H1 (cell line): ENCODE data around the gene CCDC185. TPM values are rescaled to one million over a fixed set of nuclear protein-coding genes. Genes with fewer than 3 reads are reported as not detected.

Experiments used
- CTCF ChIA-PET: fragments of 300-600 bp; sonication (Branson Sonifier 250); formaldehyde crosslinking; loops from one replicate; lab custom pipeline; 2021; ENCODE audit not compliant: partially characterized antibody; lab: Charles Lee
- POLR2A ChIA-PET: fragments of 300-600 bp; sonication (Branson Sonifier 250); formaldehyde crosslinking; loops from one replicate; lab custom pipeline; 2021; ENCODE audit warnings: inconsistent platforms; ENCODE audit not compliant: partially characterized antibody; lab: Charles Lee
- DNase-seq, 2 experiments: peaks; one replicate each; pipeline versions ENCODE4 v3.0.0 to v3.0.0-alpha.2; 2010 to 2022; ENCODE audit warnings: low spot score in 2 of 2, low read depth in 1 of 2, mixed read lengths in 1 of 2
- FAIRE-seq: peaks from 2 replicates; lab custom pipeline; 2011; peaks lifted over from hg19 to GRCh38; lab: Jason Lieb, UNC
- H2AFZ ChIP-seq: 2 replicates; pipeline ENCODE4 v1.8.1; 2012; ENCODE audit warnings: low read length, inconsistent platforms
- H2AK5ac ChIP-seq: 2 replicates; pipeline ENCODE4 v1.6.1; 2013; ENCODE audit warnings: low read depth, low read length
- H2BK120ac ChIP-seq: replicated peaks from 2 replicates; pipeline ENCODE3; 2013; ENCODE audit warnings: low read depth, low read length, inconsistent platforms
- H2BK12ac ChIP-seq: 2 replicates; pipeline ENCODE4 v1.6.1; 2013; ENCODE audit warnings: low read depth, low read length
- H2BK15ac ChIP-seq: 2 replicates; pipeline ENCODE4 v1.6.1; 2013; ENCODE audit warnings: low read length
- H2BK20ac ChIP-seq: 2 replicates; pipeline ENCODE4 v1.6.1; 2013; ENCODE audit warnings: low read length
- H2BK5ac ChIP-seq: 2 replicates; pipeline ENCODE4 v1.6.1; 2013; ENCODE audit warnings: low read depth, low read length
- H3K14ac ChIP-seq: 2 replicates; pipeline ENCODE4 v1.6.1; 2013; ENCODE audit warnings: inconsistent platforms; ENCODE audit not compliant: insufficient read length
- H3K18ac ChIP-seq: 2 replicates; pipeline ENCODE4 v1.6.1; 2013; ENCODE audit warnings: low read length; ENCODE audit errors: extremely low read depth
- H3K23ac ChIP-seq: 2 replicates; pipeline ENCODE4 v1.6.1; 2013; ENCODE audit warnings: inconsistent platforms; ENCODE audit not compliant: insufficient read length
- H3K23me2 ChIP-seq: 2 replicates; pipeline ENCODE4 v1.6.1; 2013; ENCODE audit warnings: low read depth, low read length
- H3K27ac ChIP-seq: 2 replicates; pipeline ENCODE4 v1.6.1; 2011; ENCODE audit warnings: low read depth, low read length, inconsistent platforms
- H3K27me3 ChIP-seq, 4 experiments: replicated peaks in 1 of 4; 1 replicate in 1 of 4; 2 replicates in 3 of 4; pipeline versions ENCODE4 v1.6.1 to v1.8.1; 2011 to 2013; ENCODE audit warnings: low read length in 3 of 4, mild to moderate bottlenecking in 3 of 4, inconsistent platforms in 2 of 4, mixed read lengths in 2 of 4, moderate library complexity in 1 of 4; ENCODE audit not compliant: control insufficient read depth in 3 of 4, insufficient read depth in 3 of 4; ENCODE audit errors: extremely low read depth in 1 of 4
- H3K36me3 ChIP-seq, 4 experiments: 2 replicates each; pipeline versions ENCODE4 v1.6.1 to v1.8.1; 2011 to 2013; ENCODE audit warnings: mild to moderate bottlenecking in 4 of 4, low read length in 3 of 4, moderate library complexity in 2 of 4, control low read depth in 1 of 4, inconsistent platforms in 1 of 4; ENCODE audit not compliant: insufficient read depth in 4 of 4, control insufficient read depth in 2 of 4
- H3K4ac ChIP-seq: replicated peaks from 2 replicates; pipeline ENCODE3; 2013; ENCODE audit warnings: low read length, low read depth, mixed read lengths, inconsistent platforms; ENCODE audit not compliant: insufficient read length
- H3K4me1 ChIP-seq, 4 experiments: replicated peaks in 1 of 4; 1 replicate in 1 of 4; 2 replicates in 3 of 4; pipeline versions ENCODE4 v1.6.1 to v1.8.1; 2011 to 2013; ENCODE audit warnings: low read length in 3 of 4, inconsistent platforms in 2 of 4, mixed read lengths in 1 of 4; ENCODE audit not compliant: insufficient read depth in 4 of 4, control insufficient read depth in 3 of 4
- H3K4me2 ChIP-seq, 2 experiments: 2 replicates each; pipeline versions ENCODE4 v1.6.1 to v1.8.1; 2011 to 2013; ENCODE audit warnings: low read depth in 2 of 2, low read length in 2 of 2, control low read depth in 1 of 2, inconsistent platforms in 1 of 2, mild to moderate bottlenecking in 1 of 2; ENCODE audit not compliant: insufficient read depth in 1 of 2
- H3K4me3 ChIP-seq, 4 experiments: fragments of 200-600, 300-600 bp in 1 of 4; sonication (generic), shearing (Covaris generic), sonication (Bioruptor Twin) in 1 of 4; 2 replicates each; pipeline versions ENCODE4 v1.5.1 to v1.8.1; 2011 to 2016; ENCODE audit warnings: low read length in 4 of 4, low read depth in 3 of 4, control low read depth in 2 of 4, inconsistent platforms in 2 of 4, mild to moderate bottlenecking in 2 of 4, mixed read lengths in 1 of 4, moderate library complexity in 1 of 4; ENCODE audit not compliant: insufficient read depth in 2 of 4; ENCODE audit errors: extremely low read depth in 1 of 4
- H3K56ac ChIP-seq: replicated peaks from 2 replicates; pipeline ENCODE3; 2013; ENCODE audit warnings: low read depth, mild to moderate bottlenecking, mixed read lengths, low read length, inconsistent platforms; ENCODE audit not compliant: insufficient read length
- H3K79me1 ChIP-seq: 2 replicates; pipeline ENCODE4 v1.6.1; 2013; ENCODE audit warnings: low read depth, low read length, control low read depth
- H3K79me2 ChIP-seq, 2 experiments: 2 replicates each; pipeline versions ENCODE4 v1.6.1 to v1.8.1; 2012 to 2013; ENCODE audit warnings: low read length in 2 of 2, mild to moderate bottlenecking in 2 of 2, inconsistent platforms in 1 of 2; ENCODE audit not compliant: insufficient read depth in 2 of 2, control insufficient read depth in 1 of 2
- H3K9ac ChIP-seq, 4 experiments: replicated peaks in 1 of 4; 1 replicate in 1 of 4; 2 replicates in 3 of 4; pipeline versions ENCODE4 v1.6.1 to v1.8.1; 2011 to 2013; ENCODE audit warnings: low read depth in 3 of 4, low read length in 3 of 4, control low read depth in 2 of 4, mild to moderate bottlenecking in 2 of 4, moderate library complexity in 2 of 4, inconsistent platforms in 1 of 4; ENCODE audit errors: extremely low read depth in 1 of 4
- H3K9me3 ChIP-seq, 2 experiments: 2 replicates each; pipeline versions ENCODE4 v1.6.1 to v1.8.1; 2012 to 2013; ENCODE audit warnings: mild to moderate bottlenecking in 2 of 2, moderate library complexity in 2 of 2, control low read depth in 1 of 2, inconsistent platforms in 1 of 2, low read depth in 1 of 2, low read length in 1 of 2, mixed read lengths in 1 of 2; ENCODE audit not compliant: insufficient read depth in 2 of 2
- H4K20me1 ChIP-seq, 2 experiments: replicated peaks in 1 of 2; 2 replicates each; pipeline versions ENCODE3 to v1.8.1; 2011 to 2013; ENCODE audit warnings: inconsistent platforms in 2 of 2, low read length in 2 of 2, mild to moderate bottlenecking in 1 of 2; ENCODE audit not compliant: insufficient read depth in 2 of 2, control insufficient read depth in 1 of 2
- H4K5ac ChIP-seq: 2 replicates; pipeline ENCODE4 v1.6.1; 2013; ENCODE audit warnings: low read length, low read depth, mixed read lengths, inconsistent platforms; ENCODE audit not compliant: insufficient read length
- H4K8ac ChIP-seq: 2 replicates; pipeline ENCODE4 v1.8.0; 2013; ENCODE audit warnings: mild to moderate bottlenecking, moderate library complexity, low read length, inconsistent platforms; ENCODE audit not compliant: insufficient read depth; ENCODE audit errors: extremely low read depth
- H4K91ac ChIP-seq: replicated peaks from 2 replicates; pipeline ENCODE3; 2013; ENCODE audit warnings: low read length, mixed read lengths, inconsistent platforms; ENCODE audit not compliant: insufficient read length
- BRCA1 ChIP-seq: IDR thresholded peaks from 2 replicates; pipeline ENCODE4 v1.6.1; 2012; ENCODE audit warnings: low read depth, low read length, improper control_type of control experiment
- CHD2 ChIP-seq: IDR thresholded peaks from 2 replicates; pipeline ENCODE4 v1.6.1; 2012; ENCODE audit warnings: low read length, improper control_type of control experiment
- CTCF ChIP-seq, 3 experiments: IDR thresholded peaks; 1 replicate in 2 of 3; 2 replicates in 1 of 3; pipeline versions ENCODE4 v1.5.1 to v1.6.1; 2011; ENCODE audit warnings: low read length in 3 of 3, mild to moderate bottlenecking in 3 of 3, inconsistent platforms in 2 of 3, low read depth in 1 of 3, moderate library complexity in 1 of 3; ENCODE audit not compliant: insufficient read depth in 1 of 3; ENCODE audit errors: control extremely low read depth in 1 of 3
- EP300 ChIP-seq, 2 experiments: IDR thresholded peaks; 1 replicate in 1 of 2; 2 replicates in 1 of 2; pipeline ENCODE4 v1.6.1; 2011 to 2012; ENCODE audit warnings: low read depth in 2 of 2, low read length in 2 of 2, mild to moderate bottlenecking in 2 of 2, borderline replicate concordance in 1 of 2, inconsistent platforms in 1 of 2, moderate library complexity in 1 of 2
- KDM5A ChIP-seq: fragments of 200-600 bp; IDR thresholded peaks from 2 replicates; pipeline ENCODE4 v1.7.1; 2012; ENCODE audit warnings: mild to moderate bottlenecking, low read length, inconsistent platforms, mixed read lengths
- NRF1 ChIP-seq: IDR thresholded peaks from 2 replicates; pipeline ENCODE4 v1.6.1; 2011; ENCODE audit warnings: mild to moderate bottlenecking, low read depth, low read length, improper control_type of control experiment
- RXRA ChIP-seq: IDR thresholded peaks from 2 replicates; pipeline ENCODE4 v1.6.1; 2011; ENCODE audit warnings: low read depth, mild to moderate bottlenecking, low read length, moderate library complexity; ENCODE audit not compliant: insufficient read depth
- SIN3A ChIP-seq, 2 experiments: IDR thresholded peaks in 1 of 2; conservative IDR thresholded peaks in 1 of 2; 2 replicates each; pipeline ENCODE4 v1.6.1; 2011 to 2012; ENCODE audit warnings: low read length in 2 of 2, improper control_type of control experiment in 1 of 2, low read depth in 1 of 2, mild to moderate bottlenecking in 1 of 2
- SIRT6 ChIP-seq: IDR thresholded peaks from one replicate; pipeline ENCODE4 v1.7.1; 2012; ENCODE audit warnings: low read length, inconsistent platforms
- SP4 ChIP-seq: IDR thresholded peaks from 2 replicates; pipeline ENCODE4 v1.6.1; 2012; ENCODE audit warnings: low read length, inconsistent platforms
- TAF1 ChIP-seq: IDR thresholded peaks from 2 replicates; pipeline ENCODE4 v1.6.1; 2011; ENCODE audit warnings: mild to moderate bottlenecking, low read depth, low read length
- TAF7 ChIP-seq: optimal IDR thresholded peaks from 2 replicates; pipeline ENCODE3; 2011; ENCODE audit warnings: low read depth, mild to moderate bottlenecking, inconsistent platforms, low read length, moderate library complexity, borderline replicate concordance
- WGBS, 2 experiments: shearing (Covaris generic) in 1 of 2; methylation state at CpG; one replicate each; pipeline versions ENCODE4 v1.1.6 to v1.1.7; 2013 to 2015; ENCODE audit warnings: low lambda C conversion rate in 2 of 2, mixed read lengths in 2 of 2, inconsistent platforms in 1 of 2, low coverage in 1 of 2, missing lambda C conversion rate in 1 of 2; ENCODE audit not compliant: insufficient replicate concordance in 2 of 2, insufficient coverage in 1 of 2, insufficient read length in 1 of 2; ENCODE audit errors: extremely low coverage in 1 of 2, missing lambda C conversion rate in 1 of 2; 5-methylcytosine and 5-hydroxymethylcytosine counted together
- polyA plus RNA-seq, 7 experiments: library from polyadenylated mRNA; depleted of rRNA in 3 of 7; stranded (reverse) in 5 of 7; unstranded in 2 of 7; fragments of >200 nt in 5 of 7; fragments of 200-250 nt in 2 of 7; gene quantifications; 1 replicate in 5 of 7; 2 replicates in 1 of 7; 4 replicates in 1 of 7; pipeline versions ENCODE4 v1.2.1 to v1.2.3, GENCODE V29; 2011 to 2013; ENCODE audit warnings: missing spikeins in 2 of 7, mixed read lengths in 2 of 7
- total RNA-seq: library from RNA; stranded (reverse); fragmentation: NEBNext Ultra II Directional; extraction: Animal tissue kit (Norgen Biotek cat#: 25700); gene quantifications from 2 replicates; pipeline ENCODE4 v1.2.1, GENCODE V29; 2021

CCDC185 gene
- total and polyA plus RNA-seq, 2 of the 8 experiments (the other 6 are each of a cell fraction or from before 2014, with no cell fraction given): not detected

DNA sequence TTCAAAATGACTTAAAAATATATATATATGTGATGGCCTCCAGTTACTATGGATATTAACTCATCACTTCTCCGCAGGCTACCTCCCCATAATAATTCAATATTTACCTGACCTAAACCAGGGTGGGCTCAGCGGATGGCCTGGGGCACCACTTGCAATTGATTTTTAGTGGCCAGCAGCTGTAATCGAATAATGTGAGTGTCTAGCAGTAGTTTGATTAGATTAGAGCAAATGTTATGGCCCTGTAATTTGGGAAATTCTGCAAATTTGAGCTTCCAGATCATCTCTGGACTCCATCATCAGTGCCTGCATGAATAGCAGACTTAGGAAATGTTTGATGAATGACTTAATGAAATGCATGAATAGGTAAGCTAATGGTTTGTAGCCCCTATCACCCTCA lies 44.0 kb upstream of the CCDC185 start:
- Histone ChIP-seq H4K20me1 (no peaks in the 10 kb centered on the region), H2AK5ac (no peak overlapping the region), H3K79me2 (no peaks in the 10 kb centered on the region), H3K4me2 (no peak overlapping the region), H2BK120ac (no peak overlapping the region), H3K14ac (no peak overlapping the region), H2BK15ac (no peak overlapping the region), H2BK12ac (no peak overlapping the region), H2BK5ac (no peak overlapping the region), H3K18ac (no peak overlapping the region), H3K9me3 (no peaks in the 10 kb centered on the region), H3K56ac (no peak overlapping the region), H4K5ac (no peak overlapping the region), H3K4ac (no peak overlapping the region), H2AFZ (no peak overlapping the region), H3K23ac (no peak overlapping the region), H2BK20ac (no peak overlapping the region), H3K4me1 (peaks cover 0 to 4% (median 2%) of the 10 kb centered on the region in 4 experiments; a peak in 2 of 7 replicates), H3K9ac (no peak overlapping the region), H3K4me3 (no peak overlapping the region), H3K27me3 (no peaks in the 10 kb centered on the region), H3K23me2 (no peaks in the 10 kb centered on the region), H3K27ac (no peak overlapping the region), H3K79me1 (no peaks in the 10 kb centered on the region), H3K36me3 (no peaks in the 10 kb centered on the region), H4K91ac (no peak overlapping the region), H4K8ac (no peak overlapping the region)
- POLR2A ChIA-PET: no interaction called here
- FAIRE-seq: no peak
- no peak for DNase-seq
- WGBS, 2 experiments: 91% methylated on average over 3 of the region's 3 CpGs; no CpG with 5 or more reads in 1 of the 2 experiments
- CTCF ChIA-PET: interaction anchor here (0.6 to 8.0 kb wide), 7 partner anchors 8 to 346 kb away, joined by 3 to 45 read pairs (median 4); partner anchors contain the start of gene SUSD4
- TF ChIP-seq SIN3A (conservative IDR thresholded peaks at IDR 0.05 in 1 of 2, IDR thresholded peaks at IDR 0.05 in 1 of 2; ENCODE audit: low read depth in 1 of 2, low read length in 2 of 2): no peak
- no peak for TF ChIP-seq NRF1
- no peak for TF ChIP-seq CTCF (IDR thresholded peaks at IDR 0.05; ENCODE audit: control extremely low read depth in 1 of 3, insufficient read depth in 1 of 3, low read depth in 1 of 3, low read length in 3 of 3)
- no peak for TF ChIP-seq EP300 (IDR thresholded peaks at IDR 0.05; ENCODE audit: borderline replicate concordance in 1 of 2, low read depth in 2 of 2, low read length in 2 of 2)
- no peak for TF ChIP-seq TAF7
- no peak for TF ChIP-seq BRCA1
- no peak for TF ChIP-seq SP4
- TF ChIP-seq CHD2: no peak
- TF ChIP-seq TAF1: no peak
- TF ChIP-seq RXRA: no peak
- no peak for TF ChIP-seq KDM5A
- no peak for TF ChIP-seq SIRT6
